ENCODE measurements around the gene NKX2-2.

GRCh38 chr20:21529863-21530262 lies 16.0 kb upstream of the NKX2-2 start:
- TF ChIP-seq MAFK (IDR thresholded peaks at IDR 0.05; ENCODE audit: low read depth, low read length) = no peak
- no peak for TF ChIP-seq POLR2A (IDR thresholded peaks at IDR 0.05; ENCODE audit: low read depth, low read length)
